HepG2 (cell line): ENCODE results near the gene INO80. TPM values are rescaled to one million over a fixed set of nuclear protein-coding genes. Genes with fewer than 3 reads are reported as not detected.

Experiments
- ATAC-seq: fragments of 200-7000 bp; cut with Tn5 transposase; 3 replicates; pipeline ENCODE4 v1.9.1; 2020; ENCODE audit warnings: mild to moderate bottlenecking, moderate library complexity
- BruUV-seq: library from RNA; stranded (reverse); fragments of 400-500 nt; replicated peaks from 2 replicates; lab custom pipeline; 2021; lab: Mats Ljungman, UMichigan
- CTCF ChIA-PET: fragments of 300-600 bp; formaldehyde crosslinking; extraction: SDS; loops from one replicate; lab custom pipeline; 2021; ENCODE audit warnings: low total read pairs, inconsistent platforms, low intra/inter-chr PET ratio; lab: Yijun Ruan, JAX
- POLR2A ChIA-PET: fragments of 350-600 bp; sonication (Branson Sonifier 250); formaldehyde crosslinking; loops from one replicate; lab custom pipeline; 2020; ENCODE audit warnings: antibody characterized with exemption, inconsistent platforms; lab: Yijun Ruan, JAX
- DNase-seq: peaks from one replicate; pipeline ENCODE4 v3.0.0-alpha.2; 2015; ENCODE audit warnings: low spot score
- FAIRE-seq: peaks from 3 replicates; lab custom pipeline; 2011; peaks lifted over from hg19 to GRCh38; lab: Jason Lieb, UNC
- H2AFZ ChIP-seq: one replicate; pipeline ENCODE4 v1.6.1; 2011; ENCODE audit warnings: low read length, inconsistent platforms
- H3K27ac ChIP-seq: fragments of 300-600 bp; 3 replicates; pipeline ENCODE4 v1.8.0; 2011; ENCODE audit warnings: mixed run types, mild to moderate bottlenecking, mixed read lengths, low read length, inconsistent platforms; ENCODE audit not compliant: insufficient read depth; ENCODE audit errors: extremely low read length
- H3K27me3 ChIP-seq, 2 experiments: fragments of 200-600 bp in 1 of 2; 2 replicates in 1 of 2; 3 replicates in 1 of 2; pipeline versions ENCODE4 v1.6.0 to v1.8.0; 2011; ENCODE audit warnings: low read length in 2 of 2, mild to moderate bottlenecking in 2 of 2, moderate library complexity in 2 of 2, inconsistent platforms in 1 of 2; ENCODE audit not compliant: insufficient read depth in 2 of 2, control insufficient read depth in 1 of 2
- H3K36me3 ChIP-seq, 2 experiments: fragments of 200-600 bp in 1 of 2; replicated peaks in 1 of 2; 2 replicates in 1 of 2; 3 replicates in 1 of 2; pipeline versions ENCODE4 v1.5.1 to v1.8.0; 2011; ENCODE audit warnings: low read length in 2 of 2, inconsistent platforms in 1 of 2; ENCODE audit not compliant: insufficient read depth in 2 of 2, control insufficient read depth in 1 of 2
- H3K4me1 ChIP-seq: 2 replicates; pipeline ENCODE4 v1.5.1; 2012; ENCODE audit warnings: low read length, inconsistent platforms; ENCODE audit not compliant: insufficient read depth
- H3K4me2 ChIP-seq: 2 replicates; pipeline ENCODE4 v1.6.0; 2011; ENCODE audit warnings: low read depth, low read length, inconsistent platforms
- H3K4me3 ChIP-seq, 3 experiments: fragments of 200-600 bp in 1 of 3; sonication (generic), shearing (Covaris generic) in 1 of 3; replicated peaks in 1 of 3; 2 replicates each; pipeline ENCODE4 v1.5.1; 2011 to 2016; ENCODE audit warnings: low read length in 3 of 3, inconsistent platforms in 2 of 3, low read depth in 2 of 3, mild to moderate bottlenecking in 2 of 3, control low read depth in 1 of 3, mixed read lengths in 1 of 3; ENCODE audit not compliant: insufficient read depth in 1 of 3
- H3K79me2 ChIP-seq: one replicate; pipeline ENCODE4 v1.6.1; 2011; ENCODE audit warnings: low read length, inconsistent platforms; ENCODE audit not compliant: insufficient read depth
- H3K9ac ChIP-seq: 2 replicates; pipeline ENCODE4 v1.6.0; 2011; ENCODE audit warnings: mild to moderate bottlenecking, low read depth, low read length, inconsistent platforms; ENCODE audit not compliant: insufficient read depth
- H3K9me3 ChIP-seq: 2 replicates; pipeline ENCODE4 v1.5.1; 2012; ENCODE audit warnings: mild to moderate bottlenecking, low read length
- H4K20me1 ChIP-seq: 2 replicates; pipeline ENCODE4 v1.6.0; 2011; ENCODE audit warnings: inconsistent platforms, mild to moderate bottlenecking, low read length, moderate library complexity; ENCODE audit not compliant: insufficient read depth
- IRF9 ChIP-seq: sonication (generic); formaldehyde crosslinking; IDR thresholded peaks from 2 replicates; pipeline ENCODE4 v1.8.0; 2022; ENCODE audit warnings: missing genetic modification reagents, mild to moderate bottlenecking, borderline replicate concordance
- ZNF407 ChIP-seq: sonication (generic); formaldehyde crosslinking; IDR thresholded peaks from one replicate; pipeline ENCODE4 v1.5.1; 2020; ENCODE audit warnings: mild to moderate bottlenecking, missing genetic modification reagents; ENCODE audit errors: not compliant biosample characterization
- WGBS: methylation state at CpG from one replicate; pipeline ENCODE4 v1.1.6; 2017; ENCODE audit warnings: low lambda C conversion rate; 5-methylcytosine and 5-hydroxymethylcytosine counted together
- in situ Hi-C: cut with HindIII; loops from 2 replicates; pipeline ENCODE4 v1.10.0; 2017; ENCODE audit warnings: low pct_unique_long_range_greater_than_20kb; ENCODE audit not compliant: extremely low pct_ligation_motif_present
- intact Hi-C: fragments of 100-400 bp; cut with micrococcal nuclease; formaldehyde crosslinking; loops from one replicate; pipeline ENCODE4 v1.10.0; 2022; ENCODE audit not compliant: unreplicated experiment
- polyA plus RNA-seq, 8 experiments: library from polyadenylated mRNA; depleted of rRNA in 3 of 8; stranded (reverse) in 7 of 8; unstranded in 1 of 8; fragments of >200 nt; fragmentation: Illumina TruSeq in 4 of 8; extraction: Trizol in 4 of 8; gene quantifications; 2 replicates each; pipeline versions ENCODE4 v1.2.1 to v1.2.3, GENCODE V29; 2011 to 2016; ENCODE audit warnings: low read depth in 4 of 8, missing spikeins in 1 of 8, mixed read lengths in 1 of 8; ENCODE audit not compliant: insufficient read depth in 1 of 8
- total RNA-seq, 5 experiments: library from RNA; depleted of rRNA; stranded (reverse); fragments of >200 nt; fragmentation: Illumina TruSeq; extraction: Trizol; gene quantifications; 2 replicates each; pipeline ENCODE4 v1.2.3, GENCODE V29; 2016; ENCODE audit warnings: low read depth in 1 of 5

Gene INO80
- total and polyA plus RNA-seq, 2 of the 13 experiments (the other 11 are each of a cell fraction or from before 2014, with no cell fraction given) = 3.6 to 14.8 TPM

GRCh38 chr15:41024131-41024530 is 91.9 kb downstream of the INO80 start:
- TF ChIP-seq ZNF407 (no peak), IRF9 (CRISPR knock-in tag) (no peak)
- no peak overlapping the region for H3K4me3 ChIP-seq
- no peak for FAIRE-seq
- peaks cover 12 to 54% of the 10 kb centered on the region in 2 experiments for H3K36me3 ChIP-seq
- no peak for DNase-seq
- WGBS = 97% methylated on average over 4 of the region's 4 CpGs
- intact Hi-C loops (loop anchor here (10.0 kb wide), 1 partner anchor 161 kb away; no protein-coding TSS in a partner anchor), in situ Hi-C loops (loop anchor here (5.0 kb wide), 1 partner anchor 117 kb away; no protein-coding TSS in a partner anchor)
- no TSS peak for BruUV-seq
- H3K27me3 ChIP-seq = no peaks in the 10 kb centered on the region
- H3K4me1 ChIP-seq = peaks cover 34% of the 10 kb centered on the region
- H3K4me2 ChIP-seq = no peak overlapping the region
- H4K20me1 ChIP-seq = no peaks in the 10 kb centered on the region
- no peaks in the 10 kb centered on the region for H3K9me3 ChIP-seq
- ChIA-PET CTCF (interaction anchor here (1.2 kb wide), 1 partner anchor 120 kb away, joined by 3 read pairs; no protein-coding TSS in a partner anchor), POLR2A (no interaction called here)
- no peak overlapping the region for H3K27ac ChIP-seq
- ATAC-seq = no peak
- H3K79me2 ChIP-seq = no peaks in the 10 kb centered on the region
- H3K9ac ChIP-seq = no peak overlapping the region
- H2AFZ ChIP-seq = no peak overlapping the region
